NCI-H524 treated with DMSO at 0.1 percent for 48 hours (cell line): ENCODE measurements around the gene TOLLIP.
"Not testable (repeated sequence)": the region's sequence is repeated elsewhere in the genome, so short reads cannot be mapped to it uniquely, and the experiment has no call there.

Source experiments
- DNase-seq: peaks from one replicate; lab custom pipeline; 2025; lab: John Stamatoyannopoulos, UW

The TOLLIP gene

DNA sequence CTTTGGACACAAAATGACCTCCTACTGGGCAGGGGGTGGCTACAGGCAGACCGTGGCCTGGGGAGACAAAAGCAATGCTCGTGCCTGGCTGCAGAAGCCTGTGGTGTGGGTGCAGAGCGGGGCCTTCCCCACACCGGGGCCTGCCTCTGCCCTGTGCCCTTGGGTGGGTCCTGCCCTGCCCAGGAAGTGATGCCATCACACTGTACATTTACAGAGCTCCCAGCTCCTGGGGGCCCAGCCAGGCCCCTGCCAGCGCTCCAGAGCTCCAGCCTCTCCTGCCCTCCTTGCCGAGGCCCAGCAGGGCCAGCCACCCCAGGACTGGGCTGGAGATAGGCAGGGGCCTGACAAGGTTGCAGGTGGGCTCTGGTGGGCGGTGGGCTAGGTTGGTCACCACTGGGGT, 46.4 kb downstream of the TOLLIP start:
- DNase-seq = no peak

DNA sequence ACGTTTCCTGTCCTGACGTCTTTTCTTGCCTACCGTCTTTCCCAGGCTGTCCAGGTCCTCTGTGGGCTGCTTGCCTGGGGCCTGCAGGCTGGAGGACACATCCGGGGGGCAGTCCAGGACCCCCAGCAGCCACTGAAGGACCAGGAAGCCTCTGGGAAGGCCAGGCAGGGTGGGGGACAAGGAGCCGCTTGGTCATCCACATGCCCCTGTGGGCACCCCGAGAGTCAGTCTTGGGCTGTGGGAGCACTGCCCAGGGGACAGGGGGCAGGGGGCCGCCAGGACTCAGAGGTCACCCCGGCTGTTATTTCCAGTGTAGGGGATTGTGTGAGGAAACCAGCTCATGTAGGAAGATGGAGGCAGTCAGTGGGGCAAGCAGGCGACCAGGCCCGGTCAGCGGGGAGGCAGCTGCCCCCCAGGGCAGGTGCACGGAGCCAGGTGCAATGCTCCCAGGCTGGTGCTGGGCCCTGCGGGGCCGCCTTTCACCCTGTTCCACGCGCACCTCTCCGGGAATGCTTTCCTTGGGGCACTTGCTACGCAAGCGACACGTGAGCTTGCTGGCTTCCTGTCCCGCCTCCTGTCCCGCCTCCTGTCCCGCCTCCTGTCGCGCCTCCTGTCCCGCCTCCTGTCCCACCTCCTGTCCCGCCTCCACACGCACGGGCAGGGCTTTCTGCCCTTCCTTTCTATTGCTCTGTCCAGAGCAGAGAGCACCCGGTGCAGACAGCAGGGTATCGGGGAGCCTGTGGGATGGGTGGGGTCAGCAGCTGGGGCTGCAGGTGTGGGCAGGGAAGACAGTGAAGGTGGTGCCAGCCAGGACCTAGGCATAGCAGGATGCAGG, 47.0 kb downstream of the TOLLIP start:
- DNase-seq = peak; percentile 2

DNA sequence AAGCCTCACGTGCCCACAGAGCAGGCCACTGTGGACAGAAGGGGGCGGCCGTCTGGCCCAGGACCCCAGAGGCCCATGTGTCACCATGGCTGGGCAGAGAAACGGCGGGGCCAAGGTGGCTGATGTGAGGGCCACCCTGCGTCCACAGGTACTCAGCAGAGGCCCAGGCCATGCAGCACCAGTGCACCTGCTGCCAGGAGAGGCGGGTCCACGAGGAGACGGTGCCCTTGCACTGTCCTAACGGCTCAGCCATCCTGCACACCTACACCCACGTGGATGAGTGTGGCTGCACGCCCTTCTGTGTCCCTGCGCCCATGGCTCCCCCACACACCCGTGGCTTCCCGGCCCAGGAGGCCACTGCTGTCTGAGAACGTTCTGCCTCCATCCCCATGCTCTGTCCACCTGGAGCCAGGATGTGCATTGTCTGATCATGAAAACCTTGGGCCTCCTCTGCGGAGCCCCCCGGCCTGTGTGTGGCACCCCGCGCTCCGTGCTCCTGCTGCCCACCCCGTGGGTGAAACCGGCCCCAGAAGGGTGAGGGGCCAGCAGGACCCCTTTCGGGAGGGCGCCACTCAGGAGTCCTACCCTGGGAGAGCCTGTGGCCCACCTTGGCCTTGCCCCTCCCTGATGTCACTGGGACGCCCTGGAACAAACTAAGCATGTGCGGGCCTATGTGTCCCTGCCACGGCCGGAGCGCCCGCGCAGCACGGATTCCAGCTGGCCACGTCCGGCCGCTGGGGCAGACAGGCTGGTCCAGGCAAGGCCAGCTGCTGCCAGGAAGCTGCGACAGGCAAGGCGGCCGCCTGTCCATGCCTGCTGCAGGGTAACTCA, 48.0 kb downstream of the TOLLIP start:
- DNase-seq = no peak

DNA sequence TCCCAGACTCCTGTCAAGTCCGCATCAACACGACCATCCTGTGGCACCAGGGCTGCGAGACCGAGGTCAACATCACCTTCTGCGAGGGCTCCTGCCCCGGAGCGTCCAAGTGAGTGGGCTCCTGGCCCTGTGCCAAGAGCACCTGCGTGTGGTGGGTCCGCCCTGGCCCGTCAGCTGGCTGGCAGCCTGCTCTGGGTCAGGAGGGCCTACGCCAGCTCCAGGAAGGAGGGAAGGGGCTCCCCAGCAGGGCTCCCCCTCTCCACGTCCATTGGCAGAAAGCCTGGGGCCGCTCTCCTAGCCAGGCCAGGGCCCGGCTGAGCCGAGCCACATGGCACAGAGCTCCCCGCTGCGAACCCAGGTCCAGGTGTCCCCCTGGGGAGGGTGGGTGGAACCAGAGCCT, 48.8 kb downstream of the TOLLIP start:
- DNase-seq = no peak

DNA sequence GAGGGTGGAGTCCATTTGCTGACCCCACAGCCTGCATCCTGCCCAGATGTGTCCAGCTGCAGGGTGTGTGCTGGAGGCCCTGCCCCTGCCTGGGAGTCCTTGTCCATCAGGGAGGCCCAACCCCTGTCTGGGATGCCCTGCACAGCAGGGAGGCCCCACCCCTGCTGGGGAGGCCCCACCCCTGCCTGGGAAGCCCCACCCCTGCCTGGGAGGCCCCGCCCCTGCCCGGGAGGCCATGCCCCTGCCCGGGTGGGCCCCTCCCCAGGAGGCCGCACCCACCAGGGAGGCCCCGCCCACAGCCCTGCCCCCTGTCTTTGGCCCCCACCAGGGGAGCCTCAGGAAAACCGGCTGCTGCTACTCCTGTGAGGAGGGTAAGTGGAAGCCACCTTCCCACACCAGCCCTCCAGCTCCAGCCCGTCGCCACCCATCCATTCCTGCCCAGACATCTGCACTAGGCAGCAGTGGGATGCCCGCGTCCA, 49.4 kb downstream of the TOLLIP start:
- DNase-seq = no peak

DNA sequence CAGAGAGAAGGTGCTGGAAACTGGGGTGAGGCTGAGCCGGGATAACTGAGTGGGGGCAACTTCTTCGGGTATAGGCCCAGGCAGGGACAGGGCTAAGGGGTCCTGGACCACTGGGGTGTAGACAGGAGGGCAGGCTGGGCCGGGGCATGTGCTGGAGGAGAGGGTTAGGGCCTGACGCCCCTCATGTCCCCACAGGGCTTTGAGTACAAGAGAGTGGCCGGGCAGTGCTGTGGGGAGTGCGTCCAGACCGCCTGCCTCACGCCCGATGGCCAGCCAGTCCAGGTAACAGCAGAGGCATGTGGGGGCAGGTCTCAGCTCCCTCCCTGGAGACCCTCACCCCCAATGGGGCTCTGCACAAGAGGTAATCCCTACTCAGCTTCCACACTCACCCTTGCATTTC, 49.9 kb downstream of the TOLLIP start:
- no peak for DNase-seq

DNA sequence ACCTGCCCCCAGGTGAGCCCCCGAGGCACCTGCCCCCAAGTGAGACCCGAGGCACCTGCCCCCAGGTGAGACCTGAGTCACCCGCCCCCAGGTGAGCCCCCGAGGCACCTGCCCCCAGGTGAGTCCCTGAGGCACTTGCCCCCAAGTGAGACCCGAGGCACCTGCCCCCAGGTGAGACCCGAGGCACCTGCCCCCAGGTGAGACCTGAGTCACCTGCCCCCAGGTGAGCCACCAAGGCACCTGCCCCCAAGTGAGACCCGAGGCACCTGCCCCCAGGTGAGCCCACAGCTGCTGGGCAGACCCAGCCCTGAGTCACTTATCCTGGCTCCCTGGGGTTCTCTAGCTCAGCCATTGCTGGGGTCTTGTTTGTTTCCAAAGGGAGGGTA, 50.4 kb downstream of the TOLLIP start:
- DNase-seq = no peak

DNA sequence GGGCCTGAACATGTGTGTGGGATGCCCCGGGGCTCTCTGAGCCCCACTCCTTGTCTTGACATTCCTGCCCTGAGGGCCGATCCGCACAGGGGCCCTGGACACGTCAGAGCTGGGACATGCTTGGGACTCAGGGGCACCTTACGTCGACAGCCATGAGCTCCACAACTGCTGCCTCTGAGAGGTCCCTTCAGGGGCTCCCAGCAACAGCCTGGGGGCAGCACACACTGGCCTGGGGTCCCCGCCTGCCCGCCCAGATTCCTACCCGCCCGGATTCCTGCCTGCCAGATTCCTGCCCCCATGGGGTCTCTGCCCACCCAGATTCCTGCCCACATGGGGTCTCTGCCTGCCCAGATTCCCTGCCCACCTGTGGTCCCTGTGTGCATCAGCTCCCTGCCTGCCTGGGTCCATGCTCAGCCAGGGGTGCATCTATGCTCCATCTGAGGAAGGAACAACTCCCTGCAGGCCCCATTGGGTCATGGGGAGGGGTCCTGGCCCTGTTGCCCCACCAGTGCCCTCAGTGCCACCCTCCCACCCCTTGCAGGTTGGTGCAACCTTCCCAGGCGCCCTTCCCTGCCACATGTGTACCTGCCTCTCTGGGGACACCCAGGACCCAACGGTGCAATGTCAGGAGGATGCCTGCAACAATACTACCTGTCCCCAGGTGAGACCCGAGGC, 50.9 kb downstream of the TOLLIP start:
- DNase-seq = no peak

DNA sequence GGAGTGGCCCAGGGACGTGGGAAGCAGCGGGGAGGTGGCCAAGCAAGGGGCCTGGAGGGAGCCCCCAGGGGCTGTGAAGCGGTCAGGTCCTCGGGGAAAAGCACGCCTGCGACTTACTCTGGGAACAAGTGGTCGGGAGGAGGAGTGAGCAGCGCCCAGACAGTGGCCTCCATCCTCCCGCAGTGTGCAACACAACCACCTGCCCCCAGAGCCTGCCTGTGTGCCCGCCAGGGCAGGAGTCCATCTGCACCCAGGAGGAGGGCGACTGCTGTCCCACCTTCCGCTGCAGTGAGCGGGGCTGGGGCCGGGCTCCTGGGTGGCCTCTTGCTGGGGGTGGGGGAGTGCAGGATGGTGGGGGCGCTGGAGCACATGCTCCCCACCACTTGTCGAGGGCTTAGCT, 51.5 kb downstream of the TOLLIP start:
- DNase-seq = no peak

DNA sequence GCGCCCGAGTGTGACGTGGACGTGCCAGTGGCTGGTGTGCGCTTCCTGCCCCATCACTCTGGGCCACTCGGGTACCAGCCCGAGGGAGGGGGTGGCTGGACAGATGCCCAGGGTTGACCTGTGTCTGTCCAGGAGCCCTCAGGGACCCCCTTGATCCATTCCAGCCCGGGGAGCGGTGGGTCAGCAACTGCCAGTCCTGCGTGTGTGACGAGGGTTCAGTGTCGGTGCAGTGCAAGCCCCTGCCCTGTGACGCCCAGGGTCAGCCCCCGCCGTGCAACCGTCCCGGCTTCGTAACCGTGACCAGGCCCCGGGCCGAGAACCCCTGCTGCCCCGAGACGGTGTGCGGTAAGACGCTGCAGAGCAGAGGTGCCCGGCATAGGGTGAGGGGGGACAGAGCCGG, 52.1 kb downstream of the TOLLIP start:
- DNase-seq = no peak

DNA sequence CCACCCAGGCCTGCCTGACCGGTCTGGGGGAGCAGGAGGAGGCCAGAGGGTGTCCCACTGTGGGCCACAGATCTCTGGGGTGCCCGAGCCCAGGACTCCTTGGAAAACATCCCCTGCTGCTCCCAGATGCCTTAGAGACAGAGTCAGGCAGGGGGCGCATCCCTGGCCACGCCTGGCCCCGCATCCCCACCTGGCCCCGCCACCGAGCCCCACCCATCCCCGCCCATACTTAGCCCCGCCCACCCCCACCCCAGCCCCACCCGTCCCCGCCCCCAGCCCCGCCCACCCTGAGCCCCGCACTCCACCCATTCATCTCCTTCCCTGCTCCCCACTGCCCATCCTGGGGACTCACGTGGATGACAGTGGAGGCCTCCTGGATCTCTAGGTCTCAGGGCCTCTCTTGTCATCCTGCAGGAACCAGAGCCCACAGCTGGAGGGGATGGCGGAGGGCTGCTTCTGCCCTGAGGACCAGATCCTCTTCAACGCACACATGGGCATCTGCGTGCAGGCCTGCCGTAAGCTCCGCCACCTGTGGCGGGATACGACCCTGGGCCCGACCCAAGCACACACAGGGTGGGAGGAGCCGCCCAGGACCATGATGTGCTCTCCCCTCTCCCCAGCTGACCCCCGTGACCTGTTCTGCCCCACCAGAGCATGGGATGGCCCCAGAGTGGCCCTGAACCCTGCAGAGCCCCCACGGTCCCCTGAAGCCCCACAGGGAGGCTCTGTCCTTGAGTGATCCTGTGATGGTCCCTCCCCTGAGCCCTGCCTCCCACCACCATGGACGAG, 53.0 kb downstream of the TOLLIP start:
- DNase-seq = no peak

DNA sequence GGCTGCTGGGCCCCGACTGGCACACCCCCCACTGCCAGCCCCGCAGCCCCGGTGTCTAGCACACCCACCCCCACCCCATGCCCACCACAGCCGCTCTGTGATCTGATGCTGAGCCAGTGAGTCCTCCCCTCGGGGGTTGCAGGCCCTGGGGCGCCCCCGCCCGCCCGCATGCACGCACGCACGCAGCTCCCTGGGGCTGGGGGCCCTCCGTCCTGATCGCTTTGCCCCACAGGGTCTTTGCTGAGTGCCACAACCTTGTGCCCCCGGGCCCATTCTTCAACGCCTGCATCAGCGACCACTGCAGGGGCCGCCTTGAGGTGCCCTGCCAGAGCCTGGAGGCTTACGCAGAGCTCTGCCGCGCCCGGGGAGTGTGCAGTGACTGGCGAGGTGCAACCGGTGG, 54.3 kb downstream of the TOLLIP start:
- no peak for DNase-seq

DNA sequence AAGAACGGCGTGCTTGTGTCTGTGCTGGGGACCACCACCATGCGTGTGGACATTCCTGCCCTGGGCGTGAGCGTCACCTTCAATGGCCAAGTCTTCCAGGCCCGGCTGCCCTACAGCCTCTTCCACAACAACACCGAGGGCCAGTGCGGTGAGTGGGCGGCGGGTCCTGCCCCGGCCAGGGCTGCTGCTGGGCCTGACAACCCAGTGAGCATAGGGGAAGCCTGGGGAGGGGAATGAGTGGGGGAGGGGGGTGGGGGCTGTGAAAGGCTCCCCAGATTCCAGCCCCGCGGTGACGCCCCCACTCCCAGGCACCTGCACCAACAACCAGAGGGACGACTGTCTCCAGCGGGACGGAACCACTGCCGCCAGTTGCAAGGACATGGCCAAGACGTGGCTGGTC, 54.7 kb downstream of the TOLLIP start:
- DNase-seq = no peak

DNA sequence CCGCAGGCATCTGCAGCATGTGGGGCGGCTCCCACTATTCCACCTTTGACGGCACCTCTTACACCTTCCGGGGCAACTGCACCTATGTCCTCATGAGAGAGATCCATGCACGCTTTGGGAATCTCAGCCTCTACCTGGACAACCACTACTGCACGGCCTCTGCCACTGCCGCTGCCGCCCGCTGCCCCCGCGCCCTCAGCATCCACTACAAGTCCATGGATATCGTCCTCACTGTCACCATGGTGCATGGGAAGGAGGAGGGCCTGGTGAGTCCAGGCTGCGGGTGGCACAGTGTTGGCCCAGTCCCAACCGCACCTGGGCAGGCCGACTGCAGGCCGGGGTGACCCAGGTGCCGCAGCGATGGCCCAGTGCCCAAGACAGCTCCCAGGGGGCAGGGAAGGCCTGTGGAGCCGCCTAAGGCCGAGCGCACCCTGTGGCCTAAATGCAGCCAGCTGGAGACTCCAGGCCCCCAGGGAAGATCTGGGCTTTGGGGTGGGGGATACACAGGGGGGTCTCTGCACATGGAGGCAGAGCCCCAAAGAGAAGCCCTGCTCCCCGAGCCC, 55.3 kb downstream of the TOLLIP start:
- DNase-seq = no peak

DNA sequence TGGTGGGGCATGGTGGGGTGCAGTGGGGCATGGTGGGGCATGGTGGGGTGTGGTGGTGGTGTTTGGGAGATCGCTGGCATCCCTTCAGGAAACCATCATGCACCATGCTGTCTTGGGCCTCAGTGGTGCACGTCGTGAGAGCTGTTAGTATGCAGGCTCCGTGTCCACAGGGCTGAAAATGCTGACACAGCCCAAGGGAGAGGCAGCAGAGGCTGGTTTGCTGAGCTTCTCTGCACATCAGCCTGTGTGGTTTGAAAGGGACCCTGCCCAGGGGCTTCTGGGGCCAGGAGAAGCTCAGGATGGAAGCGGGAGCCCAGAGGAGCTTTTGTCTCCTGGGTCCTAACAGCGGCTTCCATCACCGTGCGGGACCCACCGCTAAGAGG, 56.3 kb downstream of the TOLLIP start:
- no peak for DNase-seq

DNA sequence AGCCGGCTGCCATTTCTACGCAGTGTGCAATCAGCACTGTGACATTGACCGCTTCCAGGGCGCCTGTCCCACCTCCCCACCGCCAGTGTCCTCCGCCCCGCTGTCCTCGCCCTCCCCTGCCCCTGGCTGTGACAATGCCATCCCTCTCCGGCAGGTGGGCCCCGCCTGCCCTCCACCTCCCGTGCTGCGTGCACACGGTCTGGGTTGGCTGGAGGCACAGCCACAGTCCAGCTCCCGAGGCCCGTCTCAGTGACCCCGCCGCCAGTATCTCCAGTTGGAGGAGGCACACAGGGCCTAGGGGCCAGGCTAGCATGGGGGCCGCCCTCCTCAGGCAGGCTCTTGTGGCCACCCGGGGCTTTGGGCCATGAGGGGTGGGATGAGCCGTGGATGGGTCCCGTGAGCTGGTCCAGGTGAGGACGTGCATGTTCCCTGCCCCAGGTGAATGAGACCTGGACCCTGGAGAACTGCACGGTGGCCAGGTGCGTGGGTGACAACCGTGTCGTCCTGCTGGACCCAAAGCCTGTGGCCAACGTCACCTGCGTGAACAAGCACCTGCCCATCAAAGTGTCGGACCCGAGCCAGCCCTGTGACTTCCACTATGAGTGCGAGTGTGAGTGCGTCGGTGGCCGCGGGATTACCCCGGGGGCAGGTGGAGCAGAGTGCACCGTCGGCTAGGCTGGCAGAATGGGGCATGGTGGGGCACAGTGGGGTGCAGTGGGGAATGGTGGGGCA, 56.9 kb downstream of the TOLLIP start:
- no peak for DNase-seq

DNA sequence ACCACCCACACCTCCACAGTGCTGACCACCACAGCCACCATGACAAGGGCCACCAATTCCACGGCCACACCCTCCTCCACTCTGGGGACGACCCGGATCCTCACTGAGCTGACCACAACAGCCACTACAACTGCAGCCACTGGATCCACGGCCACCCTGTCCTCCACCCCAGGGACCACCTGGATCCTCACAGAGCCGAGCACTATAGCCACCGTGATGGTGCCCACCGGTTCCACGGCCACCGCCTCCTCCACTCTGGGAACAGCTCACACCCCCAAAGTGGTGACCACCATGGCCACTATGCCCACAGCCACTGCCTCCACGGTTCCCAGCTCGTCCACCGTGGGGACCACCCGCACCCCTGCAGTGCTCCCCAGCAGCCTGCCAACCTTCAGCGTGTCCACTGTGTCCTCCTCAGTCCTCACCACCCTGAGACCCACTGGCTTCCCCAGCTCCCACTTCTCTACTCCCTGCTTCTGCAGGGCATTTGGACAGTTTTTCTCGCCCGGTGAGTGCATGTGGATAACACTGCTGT, 58.1 kb downstream of the TOLLIP start:
- DNase-seq = no peak

DNA sequence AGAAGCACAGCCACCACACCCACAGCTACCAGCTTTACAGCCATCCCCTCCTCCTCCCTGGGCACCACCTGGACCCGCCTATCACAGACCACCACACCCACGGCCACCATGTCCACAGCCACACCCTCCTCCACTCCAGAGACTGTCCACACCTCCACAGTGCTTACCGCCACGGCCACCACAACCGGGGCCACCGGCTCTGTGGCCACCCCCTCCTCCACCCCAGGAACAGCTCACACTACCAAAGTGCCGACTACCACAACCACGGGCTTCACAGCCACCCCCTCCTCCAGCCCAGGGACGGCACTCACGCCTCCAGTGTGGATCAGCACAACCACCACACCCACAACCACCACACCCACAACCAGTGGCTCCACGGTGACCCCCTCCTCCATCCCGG, 59.0 kb downstream of the TOLLIP start:
- not testable (repeated sequence) for DNase-seq

DNA sequence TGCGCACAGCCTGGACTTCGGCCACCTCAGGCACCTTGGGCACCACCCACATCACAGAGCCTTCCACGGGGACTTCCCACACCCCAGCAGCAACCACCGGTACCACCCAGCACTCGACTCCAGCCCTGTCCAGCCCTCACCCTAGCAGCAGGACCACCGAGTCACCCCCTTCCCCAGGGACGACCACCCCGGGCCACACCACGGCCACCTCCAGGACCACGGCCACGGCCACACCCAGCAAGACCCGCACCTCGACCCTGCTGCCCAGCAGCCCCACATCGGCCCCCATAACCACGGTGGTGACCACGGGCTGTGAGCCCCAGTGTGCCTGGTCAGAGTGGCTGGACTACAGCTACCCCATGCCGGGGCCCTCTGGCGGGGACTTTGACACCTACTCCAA, 60.5 kb downstream of the TOLLIP start:
- not testable (repeated sequence) for DNase-seq

DNA sequence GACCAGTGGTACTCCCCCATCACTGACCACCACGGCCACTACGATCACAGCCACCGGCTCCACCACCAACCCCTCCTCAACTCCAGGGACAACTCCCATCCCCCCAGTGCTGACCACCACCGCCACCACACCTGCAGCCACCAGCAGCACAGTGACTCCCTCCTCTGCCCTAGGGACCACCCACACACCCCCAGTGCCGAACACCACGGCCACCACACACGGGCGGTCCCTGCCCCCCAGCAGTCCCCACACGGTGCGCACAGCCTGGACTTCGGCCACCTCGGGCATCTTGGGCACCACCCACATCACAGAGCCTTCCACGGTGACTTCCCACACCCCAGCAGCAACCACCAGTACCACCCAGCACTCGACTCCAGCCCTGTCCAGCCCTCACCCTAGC, 62.4 kb downstream of the TOLLIP start:
- DNase-seq = not testable (repeated sequence)

DNA sequence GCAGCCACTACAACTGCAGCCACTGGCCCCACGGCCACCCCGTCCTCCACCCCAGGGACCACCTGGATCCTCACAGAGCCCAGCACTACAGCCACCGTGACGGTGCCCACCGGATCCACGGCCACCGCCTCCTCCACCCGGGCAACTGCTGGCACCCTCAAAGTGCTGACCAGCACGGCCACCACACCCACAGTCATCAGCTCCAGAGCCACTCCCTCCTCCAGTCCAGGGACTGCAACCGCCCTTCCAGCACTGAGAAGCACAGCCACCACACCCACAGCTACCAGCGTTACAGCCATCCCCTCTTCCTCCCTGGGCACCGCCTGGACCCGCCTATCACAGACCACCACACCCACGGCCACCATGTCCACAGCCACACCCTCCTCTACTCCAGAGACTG, 63.1 kb downstream of the TOLLIP start:
- not testable (repeated sequence) for DNase-seq
